Measurements from ENCODE around the gene CSF2. TPM values are rescaled to one million over a fixed set of nuclear protein-coding genes. Genes with fewer than 3 reads are reported as not detected.
"Not testable (repeated sequence)": the region's sequence is repeated elsewhere in the genome, so short reads cannot be mapped to it uniquely, and the experiment has no call there.

CSF2 gene
- total RNA-seq, 1 experiment from 2014 or later, result not detected

DNA sequence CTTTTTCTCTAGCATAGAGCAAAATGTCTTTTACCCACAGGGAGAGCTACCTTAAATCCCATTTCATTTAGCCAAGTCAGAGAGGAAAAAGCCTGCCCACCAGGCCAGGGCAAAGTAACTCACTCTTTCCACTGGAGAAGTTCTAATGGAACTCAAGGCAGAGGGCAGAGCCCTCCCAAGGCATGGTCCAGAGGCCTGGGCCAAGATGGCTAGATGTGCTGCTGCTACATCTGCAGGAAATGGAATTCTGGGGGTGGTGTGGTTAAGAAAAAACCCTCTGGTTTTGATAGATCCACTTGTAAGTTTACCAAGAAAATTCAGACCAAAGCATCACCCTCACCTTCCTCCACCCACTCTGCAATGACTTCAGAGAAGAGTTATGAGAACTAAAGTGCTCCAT is 37.3 kb downstream of the CSF2 start:
- no peak for DNase-seq
- Histone ChIP-seq H3K27me3 (no peaks in the 10 kb centered on the region), H3K4me1 (no peaks in the 10 kb centered on the region), H3K4me3 (no peak overlapping the region), H3K9me3 (replicated peaks) (peaks cover 4% of the 10 kb centered on the region; the same call in 1 of the 2 replicates), H3K36me3 (no peaks in the 10 kb centered on the region), H3K27ac (no peak overlapping the region)

DNA sequence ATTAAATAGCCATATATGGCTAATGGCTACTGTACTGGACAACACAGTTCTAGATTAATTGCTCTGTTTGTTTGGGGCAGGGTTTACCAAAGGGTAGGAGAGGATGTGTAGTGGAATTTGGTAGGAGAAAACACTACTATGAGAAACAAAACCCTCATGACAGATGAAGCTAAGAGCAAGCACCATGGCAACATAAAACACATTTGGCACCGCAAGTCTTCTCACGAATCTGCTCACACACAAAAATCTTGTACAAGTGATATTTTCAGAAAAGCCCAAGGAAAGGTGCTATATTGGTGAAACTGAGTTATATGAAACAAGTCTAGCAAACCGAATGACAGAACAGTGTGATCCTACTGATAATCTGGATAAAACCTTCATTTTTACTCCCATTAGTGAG is 38.5 kb downstream of the CSF2 start:
- DNase-seq, result no peak
- H3K4me3 ChIP-seq, result no peak overlapping the region
- H3K9me3 ChIP-seq (replicated peaks), result peaks cover 4% of the 10 kb centered on the region; the same call in 1 of the 2 replicates

DNA sequence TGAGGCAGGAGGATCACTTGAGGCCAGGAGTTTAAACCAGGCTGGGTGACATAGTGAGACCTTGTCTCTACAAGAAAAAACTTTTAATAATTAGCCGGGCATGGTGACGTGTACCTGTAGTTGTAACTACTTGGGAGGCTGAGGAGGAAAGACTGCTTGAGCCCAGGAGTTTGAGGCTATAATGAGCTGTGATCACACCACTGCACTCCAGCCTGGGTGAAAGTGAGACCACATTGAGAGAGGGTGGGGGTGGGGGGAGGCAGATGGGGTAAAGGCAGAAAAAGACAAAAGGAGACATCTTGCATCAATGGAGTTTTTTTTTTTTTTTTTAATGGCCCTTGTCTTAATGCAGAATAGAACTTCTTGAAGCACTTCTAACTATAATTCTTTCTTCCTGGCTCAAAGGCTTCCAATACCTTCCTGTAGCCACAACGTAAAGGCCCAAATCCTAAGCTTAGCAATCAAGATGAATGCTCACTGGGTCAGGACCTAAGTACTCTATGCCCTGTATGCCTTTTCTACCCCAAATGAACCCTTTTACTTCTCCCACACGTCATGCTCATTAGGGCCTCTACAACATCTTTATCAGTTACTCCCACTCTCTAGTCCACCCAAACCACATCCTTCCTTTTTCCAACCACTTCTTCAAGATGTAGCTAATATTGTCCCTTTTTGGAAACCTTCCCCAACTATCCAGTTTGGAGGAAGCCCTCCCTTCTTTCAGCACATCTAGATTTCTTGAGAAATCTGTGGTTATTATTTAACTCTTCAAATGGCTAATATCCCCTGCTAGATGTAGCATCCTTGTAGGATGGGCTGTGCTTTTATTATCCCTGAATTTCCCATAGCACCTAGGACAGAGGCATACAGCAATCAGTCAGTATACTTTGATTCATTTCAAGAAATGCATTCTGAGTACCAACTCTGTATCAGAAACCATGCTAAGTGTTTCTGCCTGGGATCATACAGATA is 40.8 kb downstream of the CSF2 start:
- no peak overlapping the region for H3K4me3 ChIP-seq
- no peak for DNase-seq

More for the DNA sequence above, 38.5 kb downstream of the CSF2 start:
- Histone ChIP-seq H3K27me3 (no peaks in the 10 kb centered on the region), H3K36me3 (no peaks in the 10 kb centered on the region), H3K4me1 (no peaks in the 10 kb centered on the region), H3K27ac (no peak overlapping the region)

DNA sequence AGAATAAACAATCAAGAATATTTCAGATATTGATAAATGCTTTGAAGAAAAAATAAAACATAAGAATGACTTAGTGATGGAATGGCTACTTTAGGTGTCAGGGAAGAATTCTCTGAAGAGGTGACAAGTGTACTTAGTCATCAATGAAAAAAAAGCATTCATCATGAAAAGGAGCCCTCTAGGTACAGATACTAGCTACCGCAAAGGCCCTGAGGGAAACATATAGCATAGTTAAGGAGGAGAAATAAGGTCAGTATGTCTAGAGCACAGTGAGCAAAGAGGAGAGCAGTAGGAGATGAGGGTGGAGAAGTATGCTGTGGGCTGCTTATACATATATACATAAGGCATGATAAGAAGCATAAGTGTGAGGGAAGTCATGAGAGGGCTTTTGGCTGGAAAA is 41.8 kb downstream of the CSF2 start:
- Histone ChIP-seq H3K36me3 (no peaks in the 10 kb centered on the region), H3K27ac (no peak overlapping the region), H3K4me3 (no peak overlapping the region), H3K9me3 (replicated peaks) (no peaks in the 10 kb centered on the region), H3K4me1 (no peaks in the 10 kb centered on the region), H3K27me3 (no peaks in the 10 kb centered on the region)
- no peak for DNase-seq

More for the DNA sequence above, 40.8 kb downstream of the CSF2 start:
- no peak overlapping the region for H3K27ac ChIP-seq
- no peaks in the 10 kb centered on the region for H3K9me3 ChIP-seq (replicated peaks)
- H3K4me1 ChIP-seq, result no peaks in the 10 kb centered on the region
- H3K27me3 ChIP-seq, result no peaks in the 10 kb centered on the region
- no peaks in the 10 kb centered on the region for H3K36me3 ChIP-seq

DNA sequence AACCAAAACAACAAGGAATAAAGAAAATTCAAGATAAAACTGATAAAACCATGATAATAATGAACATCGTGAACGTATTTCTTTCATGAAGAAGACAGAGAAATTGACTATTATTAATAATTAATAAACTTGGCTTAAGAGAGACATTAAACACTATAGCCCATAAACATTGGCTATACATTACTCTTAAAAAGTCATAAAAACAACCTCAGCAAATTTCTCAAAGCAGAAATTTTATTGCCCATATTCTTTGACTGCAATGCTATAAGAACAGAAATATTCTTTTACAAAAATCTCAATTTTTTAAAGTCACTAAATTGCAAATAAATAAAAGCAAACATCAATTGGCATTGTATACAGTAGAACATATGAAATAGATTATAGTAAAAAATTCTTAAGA is 42.5 kb downstream of the CSF2 start:
- no peaks in the 10 kb centered on the region for H3K9me3 ChIP-seq (replicated peaks)
- H3K36me3 ChIP-seq, result no peaks in the 10 kb centered on the region
- no peak overlapping the region for H3K4me3 ChIP-seq
- no peak for DNase-seq
- H3K27ac ChIP-seq, result no peak overlapping the region
- no peaks in the 10 kb centered on the region for H3K27me3 ChIP-seq
- H3K4me1 ChIP-seq, result no peaks in the 10 kb centered on the region

DNA sequence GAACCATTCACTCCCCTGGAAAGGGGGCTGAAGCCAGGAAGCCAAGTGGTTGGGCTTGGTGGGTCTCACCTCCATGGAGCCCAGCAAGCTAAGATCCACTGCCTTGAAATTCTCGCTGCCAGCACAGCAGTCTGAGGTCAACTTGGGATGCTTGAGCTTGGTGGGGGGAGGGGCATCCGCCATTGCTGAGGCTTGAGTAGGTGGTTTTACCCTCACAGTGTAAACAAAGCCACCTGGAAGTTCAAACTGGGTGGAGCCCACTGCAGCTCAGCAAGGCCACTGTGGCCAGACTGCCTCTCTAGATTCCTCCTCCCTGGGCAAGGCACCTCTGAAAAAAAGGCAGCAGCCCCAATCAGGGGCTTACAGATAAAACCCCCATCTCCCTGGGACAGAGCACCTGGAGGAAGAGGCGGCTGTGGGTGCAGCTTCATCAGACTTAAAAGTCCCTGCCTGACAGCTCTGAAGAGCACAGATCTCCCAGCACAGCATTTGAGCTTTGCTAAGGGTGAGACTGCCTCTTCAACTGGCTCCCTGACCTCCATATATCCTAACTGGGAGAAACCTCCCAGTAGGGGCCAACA is 43.4 kb downstream of the CSF2 start:
- not testable (repeated sequence) for H3K27me3 ChIP-seq; H3K36me3 ChIP-seq; H3K27ac ChIP-seq; H3K4me1 ChIP-seq; H3K4me3 ChIP-seq; DNase-seq; H3K9me3 ChIP-seq (replicated peaks)

DNA sequence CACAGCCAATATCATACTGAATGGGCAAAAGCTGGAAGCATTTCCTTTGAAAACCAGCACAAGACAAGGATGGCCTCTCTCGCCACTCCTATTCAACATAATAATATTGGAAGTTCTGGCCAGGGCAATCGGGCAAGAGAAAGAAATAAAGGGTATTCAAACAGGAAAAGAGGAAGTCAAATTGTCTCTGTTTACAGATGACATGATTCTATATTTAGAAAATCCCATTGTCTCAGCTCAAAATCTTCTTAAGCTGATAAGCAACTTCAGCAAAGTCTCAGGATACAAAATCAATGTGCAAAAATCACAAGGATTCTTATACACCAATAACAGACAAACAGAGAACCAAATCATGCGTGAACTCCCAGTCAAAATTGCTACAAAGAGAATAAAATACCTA is 47.1 kb downstream of the CSF2 start:
- not testable (repeated sequence) for H3K27me3 ChIP-seq; DNase-seq; H3K27ac ChIP-seq; H3K9me3 ChIP-seq (replicated peaks); H3K4me3 ChIP-seq; H3K4me1 ChIP-seq; H3K36me3 ChIP-seq

DNA sequence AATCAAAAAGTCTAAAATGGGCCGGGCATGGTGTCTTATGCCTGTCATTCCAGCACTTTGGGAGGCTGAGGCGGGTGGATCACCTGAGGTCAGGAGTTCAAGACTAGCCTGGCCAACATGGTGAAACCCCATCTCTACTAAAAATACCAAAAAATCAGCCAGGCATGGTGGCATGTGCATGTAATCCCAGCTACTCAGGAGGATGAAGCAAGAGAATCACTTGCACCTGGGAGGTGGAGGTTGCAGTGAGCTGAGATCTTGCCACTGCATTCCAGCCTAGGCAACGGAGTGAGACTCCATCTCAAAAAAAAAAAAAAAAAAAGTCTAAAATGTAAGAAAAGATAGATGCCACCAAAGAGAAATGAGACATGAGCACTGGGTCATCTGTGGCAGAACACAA is 49.4 kb downstream of the CSF2 start:
- not testable (repeated sequence) for H3K36me3 ChIP-seq; H3K27ac ChIP-seq; DNase-seq; H3K27me3 ChIP-seq; H3K9me3 ChIP-seq (replicated peaks); H3K4me3 ChIP-seq; H3K4me1 ChIP-seq

DNA sequence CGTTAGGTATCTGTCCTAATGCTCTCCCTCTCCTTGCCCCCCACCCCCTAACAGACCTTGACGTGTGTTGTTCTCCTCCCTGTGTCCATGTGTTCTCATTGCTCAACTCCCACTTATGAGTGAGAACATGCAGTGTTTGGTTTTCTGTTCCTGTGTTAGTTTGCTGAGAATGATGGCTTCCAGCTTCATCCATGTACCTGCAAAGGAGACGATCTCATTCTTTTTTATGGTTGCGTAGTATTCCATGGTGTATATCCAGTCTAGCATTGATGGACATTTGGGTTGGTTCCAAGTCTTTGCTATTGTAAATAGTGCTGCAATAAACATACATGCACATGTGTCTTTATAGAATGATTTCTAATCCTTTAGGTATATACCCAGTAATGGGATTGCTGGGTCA is 50.0 kb downstream of the CSF2 start:
- not testable (repeated sequence) for H3K36me3 ChIP-seq; H3K9me3 ChIP-seq (replicated peaks); H3K27ac ChIP-seq; H3K27me3 ChIP-seq; DNase-seq; H3K4me1 ChIP-seq; H3K4me3 ChIP-seq

Other genes starting within 250 kb of the CSF2 start
- not detected in 2 replicates for gene MEIKIN, start 128.1 kb upstream of the CSF2 start, total RNA-seq (2014; rRNA removed; shearing (Covaris generic))
- not detected in 2 replicates for gene ACSL6, start 62.1 kb upstream of the CSF2 start, total RNA-seq (2014; rRNA removed; shearing (Covaris generic))
- gene IL3, start 13.1 kb upstream of the CSF2 start, total RNA-seq (2014; rRNA removed; shearing (Covaris generic)), result not detected in 2 replicates
- gene P4HA2, start 154.1 kb downstream of the CSF2 start, total RNA-seq (2014; rRNA removed; shearing (Covaris generic)), result 75.5 and 77.7 TPM in 2 replicates
- 65.4 and 66.3 TPM in 2 replicates for gene PDLIM4, start 183.9 kb downstream of the CSF2 start, total RNA-seq (2014; rRNA removed; shearing (Covaris generic))
- 0.28 and 1.1 TPM in 2 replicates for gene SLC22A4, start 220.6 kb downstream of the CSF2 start, total RNA-seq (2014; rRNA removed; shearing (Covaris generic))